Measurements from ENCODE around the gene NTSR1. TPM values are rescaled to one million over a fixed set of nuclear protein-coding genes. Genes with fewer than 3 reads are reported as not detected.
A peak's percentile ranks its signal among the peaks of the same experiment; 100 is the strongest.

Gene NTSR1
- total RNA-seq, 4 donors from 2014 or later: 0.06 to 0.09 TPM; not detected in 2

- H3K27ac ChIP-seq: peak overlapping the region in 2 of 4 donors; percentile 50 to 55
- H3K36me3 ChIP-seq: no peaks in the 10 kb centered on the region
- H3K4me3 ChIP-seq: no peak overlapping the region
- intact Hi-C loops (cut with DNase I): no loop called here
- H3K4me1 ChIP-seq: peaks cover 12 to 52% (median 16%) of the 10 kb centered on the region in 3 donors
- 12 to 37% methylated on average over 7 to 13 of the region's 21 CpGs for WGBS, 2 donors
- TF ChIP-seq POLR2A (IDR thresholded peaks at IDR 0.05) (no peak), CTCF (IDR thresholded peaks at IDR 0.05) (no peak)
- peak; percentile 16 for DNase-seq
- H3K9me3 ChIP-seq: no peaks in the 10 kb centered on the region
- peaks cover 8 to 98% (median 12%) of the 10 kb centered on the region in 4 donors for H3K27me3 ChIP-seq
Observed at GRCh38 chr20:62704341-62704948, 4.2 kb upstream of the NTSR1 start.

- no peak overlapping the region for H3K4me3 ChIP-seq
- 58% methylated on average over 5 to 8 of the region's 16 CpGs for WGBS, 2 donors
- no peak for DNase-seq
- peaks cover 12 to 53% (median 16%) of the 10 kb centered on the region in 3 donors for H3K4me1 ChIP-seq
- TF ChIP-seq POLR2A (IDR thresholded peaks at IDR 0.05) (no peak), CTCF (IDR thresholded peaks at IDR 0.05) (no peak)
- H3K27me3 ChIP-seq: peaks cover 8 to 98% (median 18%) of the 10 kb centered on the region in 4 donors
- H3K27ac ChIP-seq: no peak overlapping the region
- H3K36me3 ChIP-seq: no peaks in the 10 kb centered on the region
- intact Hi-C loops (cut with DNase I): no loop called here
- no peaks in the 10 kb centered on the region for H3K9me3 ChIP-seq
Observed at GRCh38 chr20:62705627-62706026, 3.0 kb upstream of the NTSR1 start.

- Histone ChIP-seq H3K27me3 (peaks cover 8 to 98% (median 20%) of the 10 kb centered on the region in 4 donors), H3K27ac (no peak overlapping the region), H3K4me1 (peaks cover 13 to 53% (median 16%) of the 10 kb centered on the region in 3 donors), H3K36me3 (no peaks in the 10 kb centered on the region), H3K4me3 (no peak overlapping the region), H3K9me3 (no peaks in the 10 kb centered on the region)
- intact Hi-C loops (cut with DNase I): no loop called here
- WGBS, 2 donors: 76 to 88% methylated on average over 4 to 10 of the region's 12 CpGs
- TF ChIP-seq POLR2A (IDR thresholded peaks at IDR 0.05) (no peak), CTCF (IDR thresholded peaks at IDR 0.05) (no peak)
- no peak for DNase-seq
Observed at GRCh38 chr20:62706344-62706743, 2.3 kb upstream of the NTSR1 start.

- intact Hi-C loops (cut with DNase I): no loop called here
- no peaks in the 10 kb centered on the region for H3K36me3 ChIP-seq
Observed at GRCh38 chr20:62706857-62707256, 1.8 kb upstream of the NTSR1 start.

More at GRCh38 chr20:62706857-62707256, 1.8 kb upstream of the NTSR1 start:
- WGBS, 2 donors: 77 to 85% methylated on average over 12 of the region's 12 CpGs
- no peak overlapping the region for H3K27ac ChIP-seq
- DNase-seq: no peak
- peaks cover 8 to 98% (median 20%) of the 10 kb centered on the region in 4 donors for H3K27me3 ChIP-seq
- no peak for TF ChIP-seq CTCF (IDR thresholded peaks at IDR 0.05)
- TF ChIP-seq POLR2A (IDR thresholded peaks at IDR 0.05): no peak
- no peak overlapping the region for H3K4me3 ChIP-seq
- H3K9me3 ChIP-seq: no peaks in the 10 kb centered on the region
- peaks cover 16 to 53% (median 16%) of the 10 kb centered on the region in 3 donors for H3K4me1 ChIP-seq
